Prostate gland (tissue), 2 donors: ENCODE data around the gene BICC1.

Source experiments
- POLR2A ChIP-seq: fragments of 450-650 bp; IDR thresholded peaks from one replicate; pipeline ENCODE4 v1.6.1; 2016; ENCODE audit warnings: antibody characterized with exemption, mild to moderate bottlenecking
- TF ChIP-seq, protein P1 (sequence below), 4 experiments: fragments of 200-600 bp in 2 of 4; fragments of 450-650 bp in 2 of 4; sonication (generic) in 2 of 4; IDR thresholded peaks; 1 replicate in 3 of 4; 2 replicates in 1 of 4; pipeline ENCODE4 v1.5.1; 2016 to 2019; ENCODE audit warnings: antibody characterized with exemption in 4 of 4, mild to moderate bottlenecking in 2 of 4, moderate library complexity in 2 of 4

DNA sequence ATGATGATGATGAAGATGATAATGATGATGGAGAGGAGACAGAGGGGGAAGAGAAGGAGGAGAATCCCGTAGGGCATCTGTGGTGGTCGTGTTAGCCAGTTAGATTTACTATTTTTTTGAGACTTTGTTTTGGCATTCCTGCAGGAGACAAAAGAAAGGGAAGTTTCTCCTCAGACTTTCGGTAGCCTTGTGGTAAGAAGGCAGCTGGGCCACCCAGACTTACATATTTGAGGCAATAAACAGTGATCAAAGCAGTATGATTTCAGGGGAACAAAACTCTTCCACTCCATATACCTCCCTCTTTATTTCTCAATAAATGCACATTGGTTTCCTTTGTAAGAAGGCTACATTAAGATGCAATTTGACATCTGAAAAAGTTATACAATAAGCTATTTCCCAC, 32.4 kb upstream of the BICC1 start:
- TF ChIP-seq, protein P1, sequence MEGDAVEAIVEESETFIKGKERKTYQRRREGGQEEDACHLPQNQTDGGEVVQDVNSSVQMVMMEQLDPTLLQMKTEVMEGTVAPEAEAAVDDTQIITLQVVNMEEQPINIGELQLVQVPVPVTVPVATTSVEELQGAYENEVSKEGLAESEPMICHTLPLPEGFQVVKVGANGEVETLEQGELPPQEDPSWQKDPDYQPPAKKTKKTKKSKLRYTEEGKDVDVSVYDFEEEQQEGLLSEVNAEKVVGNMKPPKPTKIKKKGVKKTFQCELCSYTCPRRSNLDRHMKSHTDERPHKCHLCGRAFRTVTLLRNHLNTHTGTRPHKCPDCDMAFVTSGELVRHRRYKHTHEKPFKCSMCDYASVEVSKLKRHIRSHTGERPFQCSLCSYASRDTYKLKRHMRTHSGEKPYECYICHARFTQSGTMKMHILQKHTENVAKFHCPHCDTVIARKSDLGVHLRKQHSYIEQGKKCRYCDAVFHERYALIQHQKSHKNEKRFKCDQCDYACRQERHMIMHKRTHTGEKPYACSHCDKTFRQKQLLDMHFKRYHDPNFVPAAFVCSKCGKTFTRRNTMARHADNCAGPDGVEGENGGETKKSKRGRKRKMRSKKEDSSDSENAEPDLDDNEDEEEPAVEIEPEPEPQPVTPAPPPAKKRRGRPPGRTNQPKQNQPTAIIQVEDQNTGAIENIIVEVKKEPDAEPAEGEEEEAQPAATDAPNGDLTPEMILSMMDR (IDR thresholded peaks at IDR 0.05), result no peak
- TF ChIP-seq POLR2A, result no peak
